HUES48 (cell line): ENCODE data around the gene TEX261.
"Not testable (repeated sequence)": the region's sequence is repeated elsewhere in the genome, so short reads cannot be mapped to it uniquely, and the experiment has no call there.

Experiments
- H3K27ac ChIP-seq: one replicate; pipeline ENCODE4 v1.7.0; 2013; ENCODE audit warnings: low read depth, low read length, inconsistent platforms
- H3K27me3 ChIP-seq: 2 replicates; pipeline ENCODE4 v1.6.1; 2013; ENCODE audit warnings: mild to moderate bottlenecking, low read length; ENCODE audit not compliant: control insufficient read depth, insufficient read depth
- H3K36me3 ChIP-seq: 2 replicates; pipeline ENCODE4 v1.6.1; 2013; ENCODE audit warnings: low read length; ENCODE audit not compliant: control insufficient read depth, insufficient read depth
- H3K4me1 ChIP-seq: 2 replicates; pipeline ENCODE4 v1.6.1; 2013; ENCODE audit warnings: mild to moderate bottlenecking, low read length; ENCODE audit not compliant: control insufficient read depth, insufficient read depth
- H3K4me3 ChIP-seq: 2 replicates; pipeline ENCODE4 v1.5.1; 2013; ENCODE audit warnings: mild to moderate bottlenecking, low read depth, low read length
- H3K9ac ChIP-seq: 2 replicates; pipeline ENCODE4 v1.6.1; 2013; ENCODE audit warnings: mild to moderate bottlenecking, low read depth, low read length, moderate library complexity
- H3K9me3 ChIP-seq: 2 replicates; pipeline ENCODE4 v1.6.1; 2013; ENCODE audit warnings: low read length; ENCODE audit not compliant: control insufficient read depth, insufficient read depth

The TEX261 gene

GRCh38 chr2:71006955-71007799 lies 12.5 kb upstream of the TEX261 start:
- Histone ChIP-seq H3K9me3 (no peaks in the 10 kb centered on the region), H3K4me3 (no peak overlapping the region), H3K9ac (no peak overlapping the region), H3K27me3 (no peaks in the 10 kb centered on the region), H3K27ac (no peak overlapping the region), H3K36me3 (no peaks in the 10 kb centered on the region), H3K4me1 (peaks cover 4% of the 10 kb centered on the region)

GRCh38 chr2:71006323-71006722 lies 11.7 kb upstream of the TEX261 start:
- Histone ChIP-seq H3K4me3 (no peak overlapping the region), H3K4me1 (peaks cover 11% of the 10 kb centered on the region), H3K27ac (no peak overlapping the region), H3K36me3 (no peaks in the 10 kb centered on the region), H3K9ac (no peak overlapping the region), H3K27me3 (no peaks in the 10 kb centered on the region), H3K9me3 (no peaks in the 10 kb centered on the region)

- H3K4me1 ChIP-seq: peaks cover 17% of the 10 kb centered on the region
- no peak overlapping the region for H3K27ac ChIP-seq
- no peaks in the 10 kb centered on the region for H3K9me3 ChIP-seq
- no peaks in the 10 kb centered on the region for H3K36me3 ChIP-seq
- H3K4me3 ChIP-seq: no peak overlapping the region
- no peak overlapping the region for H3K9ac ChIP-seq
- no peaks in the 10 kb centered on the region for H3K27me3 ChIP-seq
Observed at GRCh38 chr2:71005271-71006202, 10.9 kb upstream of the TEX261 start.

GRCh38 chr2:71004857-71005256 lies 10.2 kb upstream of the TEX261 start:
- Histone ChIP-seq H3K27me3 (no peaks in the 10 kb centered on the region; the same call in 1 of the 2 replicates), H3K4me1 (peaks cover 17% of the 10 kb centered on the region), H3K9me3 (no peaks in the 10 kb centered on the region), H3K4me3 (no peak overlapping the region), H3K27ac (no peak overlapping the region), H3K9ac (no peak overlapping the region), H3K36me3 (no peaks in the 10 kb centered on the region)

GRCh38 chr2:71003966-71004755 lies 9.5 kb upstream of the TEX261 start:
- H3K27ac ChIP-seq: no peak overlapping the region
- H3K36me3 ChIP-seq: no peaks in the 10 kb centered on the region
- no peaks in the 10 kb centered on the region for H3K9me3 ChIP-seq
- no peaks in the 10 kb centered on the region; the same call in 1 of the 2 replicates for H3K27me3 ChIP-seq
- no peak overlapping the region for H3K4me3 ChIP-seq
- H3K4me1 ChIP-seq: peaks cover 17% of the 10 kb centered on the region
- no peak overlapping the region for H3K9ac ChIP-seq

DNA sequence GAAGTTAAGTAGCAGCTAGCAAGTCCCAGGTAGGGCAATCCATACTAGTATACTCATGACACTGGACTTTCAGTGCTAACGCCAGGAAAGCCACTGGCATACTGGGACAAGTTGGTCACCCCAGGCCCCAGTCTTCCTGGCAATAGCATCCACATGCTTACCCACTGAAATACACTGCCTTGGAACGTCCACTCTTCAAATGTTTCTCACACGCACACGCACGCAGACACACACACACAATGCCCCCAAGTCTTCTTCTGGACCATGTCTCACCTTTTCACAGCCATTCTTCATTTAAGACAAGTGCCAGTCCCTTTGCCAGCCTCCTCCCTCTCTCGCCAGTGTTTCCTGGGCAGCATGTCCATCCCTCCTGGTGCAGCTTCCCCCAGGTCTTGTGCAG lies 8.7 kb upstream of the TEX261 start:
- Histone ChIP-seq H3K9me3 (no peaks in the 10 kb centered on the region), H3K27me3 (peaks cover 3% of the 10 kb centered on the region), H3K27ac (no peak overlapping the region), H3K9ac (no peak overlapping the region), H3K36me3 (no peaks in the 10 kb centered on the region), H3K4me1 (peaks cover 17% of the 10 kb centered on the region), H3K4me3 (no peak overlapping the region)

DNA sequence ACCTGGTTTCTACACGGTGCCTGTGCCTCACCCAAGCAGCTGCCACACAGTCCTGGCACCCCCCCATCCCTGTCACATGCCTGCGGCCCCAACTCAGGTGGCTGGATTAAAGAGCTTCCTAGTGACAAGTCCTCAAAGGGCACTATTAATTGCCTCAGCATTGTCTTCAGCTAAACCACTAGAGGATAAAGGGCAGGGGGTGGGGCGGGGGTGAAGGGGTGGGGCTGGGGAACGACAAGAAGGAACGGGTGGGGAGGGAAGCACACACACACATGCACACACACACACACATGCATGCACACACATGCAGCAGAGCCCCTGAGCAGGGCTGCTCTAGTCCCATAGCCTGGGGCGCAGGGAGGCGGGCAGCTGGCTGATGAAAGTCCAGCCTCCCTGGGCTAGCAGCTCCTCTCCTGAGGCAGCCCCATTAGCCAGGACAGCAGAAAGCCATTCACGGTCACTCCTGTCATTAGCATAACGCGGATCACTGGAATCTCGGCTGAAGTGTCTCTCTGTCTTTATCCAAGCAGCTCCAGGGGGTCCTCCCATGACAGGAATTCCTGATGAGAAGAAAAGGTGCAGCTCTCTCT lies 7.4 kb upstream of the TEX261 start:
- peaks cover 17% of the 10 kb centered on the region for H3K4me1 ChIP-seq
- H3K9me3 ChIP-seq: no peaks in the 10 kb centered on the region

GRCh38 chr2:71001592-71001927 lies 6.9 kb upstream of the TEX261 start:
- peaks cover 3% of the 10 kb centered on the region for H3K27me3 ChIP-seq
- H3K4me3 ChIP-seq: no peak overlapping the region
- H3K9me3 ChIP-seq: no peaks in the 10 kb centered on the region
- H3K36me3 ChIP-seq: no peaks in the 10 kb centered on the region
- H3K4me1 ChIP-seq: peaks cover 17% of the 10 kb centered on the region
- no peak overlapping the region for H3K9ac ChIP-seq
- peak overlapping the region; percentile 20 for H3K27ac ChIP-seq

More for the DNA sequence above, 7.4 kb upstream of the TEX261 start:
- Histone ChIP-seq H3K36me3 (no peaks in the 10 kb centered on the region), H3K4me3 (no peak overlapping the region), H3K9ac (no peak overlapping the region), H3K27ac (no peak overlapping the region), H3K27me3 (peaks cover 3% of the 10 kb centered on the region)

DNA sequence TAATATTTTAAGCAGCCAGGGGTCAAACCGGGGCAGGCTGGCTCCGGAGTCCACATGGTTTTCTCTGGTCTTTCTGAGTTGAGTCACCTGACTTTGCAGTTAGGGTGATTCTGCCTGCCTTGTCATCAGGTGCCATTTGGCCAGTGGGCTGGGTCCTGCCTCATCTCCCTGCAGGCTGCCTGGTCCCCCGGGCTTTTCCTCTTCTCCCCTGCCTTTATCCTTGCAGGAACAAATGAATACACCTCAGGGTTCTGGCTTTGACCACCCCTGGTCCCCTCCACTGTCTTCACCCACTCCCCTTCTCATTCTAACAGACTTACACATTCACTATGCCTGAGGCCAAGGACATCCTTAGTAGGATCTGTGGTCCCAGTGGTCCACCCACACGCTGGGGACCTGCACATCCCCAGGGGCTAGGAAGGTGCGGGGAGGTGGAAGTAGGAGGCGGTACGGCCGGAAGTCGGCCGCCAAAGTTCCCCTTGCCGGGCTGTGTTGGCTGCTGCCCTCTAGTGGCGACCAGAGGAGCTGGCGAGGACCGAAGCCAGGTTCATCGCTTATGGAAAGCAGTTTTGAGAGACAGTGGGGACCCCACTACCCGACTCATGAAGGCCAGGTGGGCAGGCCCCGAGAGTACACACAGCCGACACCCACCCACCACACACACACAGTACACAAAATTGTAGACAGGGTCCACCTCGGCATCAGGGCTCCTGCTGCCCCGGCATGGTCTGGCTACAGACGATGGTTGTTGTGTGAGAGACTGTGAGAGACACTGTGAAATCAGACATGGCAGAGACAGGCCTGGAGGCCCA lies 6.3 kb upstream of the TEX261 start:
- Histone ChIP-seq H3K27me3 (peaks cover 4% of the 10 kb centered on the region), H3K4me3 (peak overlapping the region; percentile 47; the same call in 1 of the 2 replicates), H3K9ac (no peak overlapping the region), H3K27ac (peak overlapping the region; percentile 20), H3K9me3 (no peaks in the 10 kb centered on the region), H3K4me1 (peaks cover 17% of the 10 kb centered on the region), H3K36me3 (no peaks in the 10 kb centered on the region)

DNA sequence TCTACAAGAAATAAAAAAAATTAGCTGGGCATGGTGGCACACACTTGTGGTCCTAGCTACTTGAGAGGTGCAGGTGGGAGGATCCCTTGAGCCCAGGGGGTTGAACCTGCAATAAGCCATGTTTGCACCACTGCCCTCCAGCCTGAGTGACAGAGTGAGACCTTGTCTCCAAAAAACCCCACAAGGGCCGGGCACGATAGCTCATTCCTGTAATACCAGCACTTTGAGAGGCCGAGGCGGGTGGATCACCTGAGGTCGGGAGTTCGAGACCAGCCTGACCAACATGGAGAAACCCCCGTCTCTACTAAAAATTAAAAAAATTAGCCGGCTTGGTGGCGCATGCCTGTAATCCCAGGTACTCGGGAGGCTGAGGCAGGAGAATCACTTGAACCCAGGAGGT lies 5.3 kb upstream of the TEX261 start:
- not testable (repeated sequence) for H3K27ac ChIP-seq, H3K36me3 ChIP-seq, H3K9ac ChIP-seq, H3K27me3 ChIP-seq, H3K9me3 ChIP-seq, H3K4me3 ChIP-seq
- peaks cover 17% of the 10 kb centered on the region for H3K4me1 ChIP-seq
